ENCODE data around the gene PVR.

Gene PVR

DNA sequence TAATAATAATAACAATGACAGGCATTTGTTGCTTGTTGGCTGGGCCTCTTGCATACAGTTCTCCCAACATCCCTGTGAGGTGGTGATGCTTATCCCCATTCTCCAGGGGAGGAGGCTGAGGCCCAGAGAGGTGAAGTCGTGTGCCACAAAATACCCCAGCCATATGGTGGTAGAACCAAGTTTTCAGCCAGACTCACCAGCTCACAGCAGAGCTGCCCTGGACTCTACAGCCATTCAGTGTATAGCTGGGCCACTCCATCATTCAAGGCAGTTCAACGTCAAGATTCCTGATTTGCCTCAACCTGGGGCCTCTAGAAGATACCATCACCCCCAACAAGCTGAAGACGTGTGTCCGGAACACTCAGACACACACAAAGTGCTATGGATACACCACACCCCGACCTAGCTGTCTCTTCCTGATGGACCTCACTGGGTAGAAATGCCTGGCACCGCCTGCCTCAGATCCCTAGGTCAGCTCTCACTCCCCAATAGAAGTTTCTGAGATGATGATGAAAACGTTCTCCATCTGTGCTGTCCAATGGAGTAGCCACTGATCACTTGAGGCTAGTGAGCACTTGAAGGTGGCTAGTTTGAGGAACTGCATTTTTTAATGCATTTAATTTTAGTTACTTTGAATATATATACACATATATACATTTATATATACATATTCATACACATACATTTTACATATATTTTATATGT is 23.3 kb downstream of the PVR start:
- Histone ChIP-seq H3K36me3 (ENCODE audit: control insufficient read depth in 2 of 2, insufficient read depth in 1 of 2, low read length in 2 of 2) (peaks cover 13 to 17% of the 10 kb centered on the region in 2 experiments; a peak in 2 of 3 replicates), H3K4me3 (ENCODE audit: low read depth, low read length) (no peak overlapping the region), H3K27ac (ENCODE audit: extremely low read depth, low read depth, low read length) (no peak overlapping the region), H3K4me1 (ENCODE audit: control insufficient read depth, insufficient read depth, low read length) (no peaks in the 10 kb centered on the region), H3K9me3 (ENCODE audit: control insufficient read depth, insufficient read depth, low read depth, low read length) (no peaks in the 10 kb centered on the region)
- CTCF ChIA-PET, result interaction anchor here (0.7 to 0.9 kb wide), 3 partner anchors 9 to 90 kb away, joined by 3 to 4 read pairs (median 4); no protein-coding TSS in a partner anchor
- POLR2A ChIA-PET, result interaction anchor here (1.1 kb wide), 1 partner anchor 10 kb away, joined by 3 read pairs; no protein-coding TSS in a partner anchor
- no peak for TF ChIP-seq ZNF623 (tag by site-specific recombination; IDR thresholded peaks at IDR 0.05)
- TF ChIP-seq ZFP37 (tag by site-specific recombination; IDR thresholded peaks at IDR 0.05), result 0 out of 2 replicates have a peak, but pooled peaks have one; percentile 28
- no peak for TF ChIP-seq ZNF561 (tag by site-specific recombination; IDR thresholded peaks at IDR 0.05; ENCODE audit: borderline replicate concordance)
- TF ChIP-seq ZNF600 (tag by site-specific recombination; IDR thresholded peaks at IDR 0.05), result 0 out of 2 replicates have a peak, but pooled peaks have one; percentile 49

- no peak overlapping the region for H3K4me3 ChIP-seq (ENCODE audit: low read depth, low read length)
- no peak for TF ChIP-seq ZNF37A (tag by site-specific recombination; IDR thresholded peaks at IDR 0.05)
- TF ChIP-seq INSM2 (tag by site-specific recombination; IDR thresholded peaks at IDR 0.05), result no peak
- no peak for TF ChIP-seq ZNF660 (tag by site-specific recombination; IDR thresholded peaks at IDR 0.05)
- no peak for TF ChIP-seq GLI4 (tag by site-specific recombination; IDR thresholded peaks at IDR 0.05)
- no peak for TF ChIP-seq SALL2 (tag by site-specific recombination; IDR thresholded peaks at IDR 0.05; ENCODE audit: borderline replicate concordance)
- TF ChIP-seq, protein P1, sequence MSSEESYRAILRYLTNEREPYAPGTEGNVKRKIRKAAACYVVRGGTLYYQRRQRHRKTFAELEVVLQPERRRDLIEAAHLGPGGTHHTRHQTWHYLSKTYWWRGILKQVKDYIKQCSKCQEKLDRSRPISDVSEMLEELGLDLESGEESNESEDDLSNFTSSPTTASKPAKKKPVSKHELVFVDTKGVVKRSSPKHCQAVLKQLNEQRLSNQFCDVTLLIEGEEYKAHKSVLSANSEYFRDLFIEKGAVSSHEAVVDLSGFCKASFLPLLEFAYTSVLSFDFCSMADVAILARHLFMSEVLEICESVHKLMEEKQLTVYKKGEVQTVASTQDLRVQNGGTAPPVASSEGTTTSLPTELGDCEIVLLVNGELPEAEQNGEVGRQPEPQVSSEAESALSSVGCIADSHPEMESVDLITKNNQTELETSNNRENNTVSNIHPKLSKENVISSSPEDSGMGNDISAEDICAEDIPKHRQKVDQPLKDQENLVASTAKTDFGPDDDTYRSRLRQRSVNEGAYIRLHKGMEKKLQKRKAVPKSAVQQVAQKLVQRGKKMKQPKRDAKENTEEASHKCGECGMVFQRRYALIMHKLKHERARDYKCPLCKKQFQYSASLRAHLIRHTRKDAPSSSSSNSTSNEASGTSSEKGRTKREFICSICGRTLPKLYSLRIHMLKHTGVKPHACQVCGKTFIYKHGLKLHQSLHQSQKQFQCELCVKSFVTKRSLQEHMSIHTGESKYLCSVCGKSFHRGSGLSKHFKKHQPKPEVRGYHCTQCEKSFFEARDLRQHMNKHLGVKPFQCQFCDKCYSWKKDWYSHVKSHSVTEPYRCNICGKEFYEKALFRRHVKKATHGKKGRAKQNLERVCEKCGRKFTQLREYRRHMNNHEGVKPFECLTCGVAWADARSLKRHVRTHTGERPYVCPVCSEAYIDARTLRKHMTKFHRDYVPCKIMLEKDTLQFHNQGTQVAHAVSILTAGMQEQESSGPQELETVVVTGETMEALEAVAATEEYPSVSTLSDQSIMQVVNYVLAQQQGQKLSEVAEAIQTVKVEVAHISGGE (tag by site-specific recombination; conservative IDR thresholded peaks at IDR 0.05; ENCODE audit: low read depth), result no peak
- no peak for TF ChIP-seq EGR2 (tag by site-specific recombination; IDR thresholded peaks at IDR 0.05; ENCODE audit: low read depth)
- TF ChIP-seq PRDM4 (tag by site-specific recombination; IDR thresholded peaks at IDR 0.05), result no peak
- no peak for TF ChIP-seq ZNF529 (tag by site-specific recombination; IDR thresholded peaks at IDR 0.05; ENCODE audit: insufficient replicate concordance)
- TF ChIP-seq, protein P2, sequence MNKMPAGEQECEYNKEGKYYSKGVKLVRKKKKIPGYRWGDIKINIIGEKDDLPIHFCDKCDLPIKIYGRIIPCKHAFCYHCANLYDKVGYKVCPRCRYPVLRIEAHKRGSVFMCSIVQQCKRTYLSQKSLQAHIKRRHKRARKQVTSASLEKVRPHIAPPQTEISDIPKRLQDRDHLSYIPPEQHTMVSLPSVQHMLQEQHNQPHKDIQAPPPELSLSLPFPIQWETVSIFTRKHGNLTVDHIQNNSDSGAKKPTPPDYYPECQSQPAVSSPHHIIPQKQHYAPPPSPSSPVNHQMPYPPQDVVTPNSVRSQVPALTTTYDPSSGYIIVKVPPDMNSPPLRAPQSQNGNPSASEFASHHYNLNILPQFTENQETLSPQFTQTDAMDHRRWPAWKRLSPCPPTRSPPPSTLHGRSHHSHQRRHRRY (tag by site-specific recombination; IDR thresholded peaks at IDR 0.05), result no peak
- TF ChIP-seq TCF7L2 (IDR thresholded peaks at IDR 0.05; ENCODE audit: borderline replicate concordance, low read depth, low read length), result no peak
- no peak for TF ChIP-seq ZSCAN30 (tag by site-specific recombination; IDR thresholded peaks at IDR 0.05)
- no peak for TF ChIP-seq ZNF175 (tag by site-specific recombination; IDR thresholded peaks at IDR 0.05)
- no peak for TF ChIP-seq SP7 (tag by site-specific recombination; IDR thresholded peaks at IDR 0.05)
- TF ChIP-seq SP3 (tag by site-specific recombination; IDR thresholded peaks at IDR 0.05), result no peak
- no peak for TF ChIP-seq ZNF544 (tag by site-specific recombination; IDR thresholded peaks at IDR 0.05)
Measured at GRCh38 chr19:44668985-44669764, 25.5 kb downstream of the PVR start.

More at GRCh38 chr19:44668985-44669764, 25.5 kb downstream of the PVR start:
- CTCF ChIA-PET, result interaction anchor here (1.1 kb wide), 1 partner anchor 20 kb away, joined by 4 read pairs; no protein-coding TSS in a partner anchor
- Histone ChIP-seq H3K36me3 (ENCODE audit: control insufficient read depth in 2 of 2, insufficient read depth in 1 of 2, low read length in 2 of 2) (peaks cover 0 to 3% of the 10 kb centered on the region in 2 experiments; a peak in 1 of 3 replicates), H3K27ac (ENCODE audit: extremely low read depth, low read depth, low read length) (no peak overlapping the region), H3K9me3 (ENCODE audit: control insufficient read depth, insufficient read depth, low read depth, low read length) (no peaks in the 10 kb centered on the region), H3K4me1 (ENCODE audit: control insufficient read depth, insufficient read depth, low read length) (no peaks in the 10 kb centered on the region)
- POLR2A ChIA-PET, result interaction anchor here (0.7 kb wide), 1 partner anchor 46 kb away, joined by 3 read pairs; no protein-coding TSS in a partner anchor

All from HEK293 (cell line).